ENCODE data around the gene PLXNB3. TPM values are rescaled to one million over a fixed set of nuclear protein-coding genes. Genes with fewer than 3 reads are reported as not detected.

Gene PLXNB3
- total and polyA plus RNA-seq, 2 experiments from 2014 or later: 0.70 to 4.1 TPM

- TF ChIP-seq NANOG (IDR thresholded peaks at IDR 0.05; ENCODE audit: borderline replicate concordance) (no peak), CREB1 (CRISPR knock-in tag; IDR thresholded peaks at IDR 0.05; ENCODE audit: low read depth) (no peak), EZH2 (IDR thresholded peaks at IDR 0.05; ENCODE audit: low read depth, unreplicated experiment) (no peak), REST (IDR thresholded peaks at IDR 0.05; ENCODE audit: unreplicated experiment) (no peak), ETS1 (IDR thresholded peaks at IDR 0.05) (no peak), STAT1 (IDR thresholded peaks at IDR 0.05; ENCODE audit: unreplicated experiment) (no peak), ZNF462 (CRISPR knock-in tag; IDR thresholded peaks at IDR 0.05) (no peak), ZNF114 (CRISPR knock-in tag; IDR thresholded peaks at IDR 0.05) (no peak), EZH2phosphoT487 (IDR thresholded peaks at IDR 0.05; ENCODE audit: unreplicated experiment) (no peak), JUNB (IDR thresholded peaks at IDR 0.05; ENCODE audit: unreplicated experiment) (no peak), ZNF331 (CRISPR knock-in tag; IDR thresholded peaks at IDR 0.05; ENCODE audit: low read depth) (no peak), CTCF (conservative IDR thresholded peaks at IDR 0.05; ENCODE audit: low read depth in 2 of 2) (no peak), POLR2AphosphoS5 (IDR thresholded peaks at IDR 0.05; ENCODE audit: low read depth) (no peak)
- H3K36me3 Mint-ChIP-seq (ENCODE audit: low read depth): peaks cover 3% of the 10 kb centered on the region; the same call in 1 of the 3 replicates
- H3K4me2 ChIP-seq: no peak overlapping the region
- H3K27me3 Mint-ChIP-seq (ENCODE audit: insufficient read depth, low read depth, poor library complexity): peaks cover 4% of the 10 kb centered on the region
- no peaks in the 10 kb centered on the region for H3K36me3 ChIP-seq (ENCODE audit: insufficient read depth)
- no peak overlapping the region for H3K27ac Mint-ChIP-seq
- peaks cover 2% of the 10 kb centered on the region; the same call in 1 of the 2 replicates for H3K79me2 ChIP-seq (replicated peaks; ENCODE audit: insufficient read depth)
- H3K4me3 Mint-ChIP-seq: no peak overlapping the region
- H3K4me1 ChIP-seq (ENCODE audit: insufficient read depth): no peaks in the 10 kb centered on the region
- DNase-seq (ENCODE audit: low spot score) (no peak), ATAC-seq (no peak)
- no peaks in the 10 kb centered on the region for H3F3A ChIP-seq (replicated peaks; ENCODE audit: low read depth)
- no peak overlapping the region for H3K4me3 ChIP-seq
- H3K27ac ChIP-seq (ENCODE audit: low read depth): no peak overlapping the region
- no peaks in the 10 kb centered on the region for H3K4me1 Mint-ChIP-seq
- no peak overlapping the region for H2AFZ ChIP-seq
- no peaks in the 10 kb centered on the region for H3K9me2 ChIP-seq (ENCODE audit: insufficient read depth)
- H3K9me3 Mint-ChIP-seq: no peaks in the 10 kb centered on the region
- H4K20me1 ChIP-seq (replicated peaks; ENCODE audit: insufficient read depth): no peaks in the 10 kb centered on the region
- no peaks in the 10 kb centered on the region for H3K27me3 ChIP-seq (ENCODE audit: insufficient read depth)
Measured at GRCh38 chrX:153786669-153787068, 22.6 kb downstream of the PLXNB3 start.

Measured in GM23338 (cell line).